H1 (cell line): ENCODE measurements around the gene NOXO1. TPM values are rescaled to one million over a fixed set of nuclear protein-coding genes. Genes with fewer than 3 reads are reported as not detected.
A peak's percentile ranks its signal among the peaks of the same experiment; 100 is the strongest.

Experiments used
- CTCF ChIA-PET: fragments of 300-600 bp; sonication (Branson Sonifier 250); formaldehyde crosslinking; loops from one replicate; lab custom pipeline; 2021; ENCODE audit not compliant: partially characterized antibody; lab: Charles Lee
- POLR2A ChIA-PET: fragments of 300-600 bp; sonication (Branson Sonifier 250); formaldehyde crosslinking; loops from one replicate; lab custom pipeline; 2021; ENCODE audit warnings: inconsistent platforms; ENCODE audit not compliant: partially characterized antibody; lab: Charles Lee
- DNase-seq, 2 experiments: peaks; one replicate each; pipeline versions ENCODE4 v3.0.0 to v3.0.0-alpha.2; 2010 to 2022; ENCODE audit warnings: low spot score in 2 of 2, low read depth in 1 of 2, mixed read lengths in 1 of 2
- FAIRE-seq: peaks from 2 replicates; lab custom pipeline; 2011; peaks lifted over from hg19 to GRCh38; lab: Jason Lieb, UNC
- H2AFZ ChIP-seq: 2 replicates; pipeline ENCODE4 v1.8.1; 2012; ENCODE audit warnings: low read length, inconsistent platforms
- H2AK5ac ChIP-seq: 2 replicates; pipeline ENCODE4 v1.6.1; 2013; ENCODE audit warnings: low read depth, low read length
- H2BK120ac ChIP-seq: replicated peaks from 2 replicates; pipeline ENCODE3; 2013; ENCODE audit warnings: low read depth, low read length, inconsistent platforms
- H2BK12ac ChIP-seq: 2 replicates; pipeline ENCODE4 v1.6.1; 2013; ENCODE audit warnings: low read depth, low read length
- H2BK15ac ChIP-seq: 2 replicates; pipeline ENCODE4 v1.6.1; 2013; ENCODE audit warnings: low read length
- H2BK20ac ChIP-seq: 2 replicates; pipeline ENCODE4 v1.6.1; 2013; ENCODE audit warnings: low read length
- H2BK5ac ChIP-seq: 2 replicates; pipeline ENCODE4 v1.6.1; 2013; ENCODE audit warnings: low read depth, low read length
- H3K14ac ChIP-seq: 2 replicates; pipeline ENCODE4 v1.6.1; 2013; ENCODE audit warnings: inconsistent platforms; ENCODE audit not compliant: insufficient read length
- H3K18ac ChIP-seq: 2 replicates; pipeline ENCODE4 v1.6.1; 2013; ENCODE audit warnings: low read length; ENCODE audit errors: extremely low read depth
- H3K23ac ChIP-seq: 2 replicates; pipeline ENCODE4 v1.6.1; 2013; ENCODE audit warnings: inconsistent platforms; ENCODE audit not compliant: insufficient read length
- H3K23me2 ChIP-seq: 2 replicates; pipeline ENCODE4 v1.6.1; 2013; ENCODE audit warnings: low read depth, low read length
- H3K27ac ChIP-seq: 2 replicates; pipeline ENCODE4 v1.6.1; 2011; ENCODE audit warnings: low read depth, low read length, inconsistent platforms
- H3K27me3 ChIP-seq, 4 experiments: replicated peaks in 1 of 4; 1 replicate in 1 of 4; 2 replicates in 3 of 4; pipeline versions ENCODE4 v1.6.1 to v1.8.1; 2011 to 2013; ENCODE audit warnings: low read length in 3 of 4, mild to moderate bottlenecking in 3 of 4, inconsistent platforms in 2 of 4, mixed read lengths in 2 of 4, moderate library complexity in 1 of 4; ENCODE audit not compliant: control insufficient read depth in 3 of 4, insufficient read depth in 3 of 4; ENCODE audit errors: extremely low read depth in 1 of 4
- H3K36me3 ChIP-seq, 4 experiments: 2 replicates each; pipeline versions ENCODE4 v1.6.1 to v1.8.1; 2011 to 2013; ENCODE audit warnings: mild to moderate bottlenecking in 4 of 4, low read length in 3 of 4, moderate library complexity in 2 of 4, control low read depth in 1 of 4, inconsistent platforms in 1 of 4; ENCODE audit not compliant: insufficient read depth in 4 of 4, control insufficient read depth in 2 of 4
- H3K4ac ChIP-seq: replicated peaks from 2 replicates; pipeline ENCODE3; 2013; ENCODE audit warnings: low read length, low read depth, mixed read lengths, inconsistent platforms; ENCODE audit not compliant: insufficient read length
- H3K4me1 ChIP-seq, 4 experiments: replicated peaks in 1 of 4; 1 replicate in 1 of 4; 2 replicates in 3 of 4; pipeline versions ENCODE4 v1.6.1 to v1.8.1; 2011 to 2013; ENCODE audit warnings: low read length in 3 of 4, inconsistent platforms in 2 of 4, mixed read lengths in 1 of 4; ENCODE audit not compliant: insufficient read depth in 4 of 4, control insufficient read depth in 3 of 4
- H3K4me2 ChIP-seq, 2 experiments: 2 replicates each; pipeline versions ENCODE4 v1.6.1 to v1.8.1; 2011 to 2013; ENCODE audit warnings: low read depth in 2 of 2, low read length in 2 of 2, control low read depth in 1 of 2, inconsistent platforms in 1 of 2, mild to moderate bottlenecking in 1 of 2; ENCODE audit not compliant: insufficient read depth in 1 of 2
- H3K4me3 ChIP-seq, 4 experiments: fragments of 200-600, 300-600 bp in 1 of 4; sonication (generic), shearing (Covaris generic), sonication (Bioruptor Twin) in 1 of 4; 2 replicates each; pipeline versions ENCODE4 v1.5.1 to v1.8.1; 2011 to 2016; ENCODE audit warnings: low read length in 4 of 4, low read depth in 3 of 4, control low read depth in 2 of 4, inconsistent platforms in 2 of 4, mild to moderate bottlenecking in 2 of 4, mixed read lengths in 1 of 4, moderate library complexity in 1 of 4; ENCODE audit not compliant: insufficient read depth in 2 of 4; ENCODE audit errors: extremely low read depth in 1 of 4
- H3K56ac ChIP-seq: replicated peaks from 2 replicates; pipeline ENCODE3; 2013; ENCODE audit warnings: low read depth, mild to moderate bottlenecking, mixed read lengths, low read length, inconsistent platforms; ENCODE audit not compliant: insufficient read length
- H3K79me1 ChIP-seq: 2 replicates; pipeline ENCODE4 v1.6.1; 2013; ENCODE audit warnings: low read depth, low read length, control low read depth
- H3K79me2 ChIP-seq, 2 experiments: 2 replicates each; pipeline versions ENCODE4 v1.6.1 to v1.8.1; 2012 to 2013; ENCODE audit warnings: low read length in 2 of 2, mild to moderate bottlenecking in 2 of 2, inconsistent platforms in 1 of 2; ENCODE audit not compliant: insufficient read depth in 2 of 2, control insufficient read depth in 1 of 2
- H3K9ac ChIP-seq, 4 experiments: replicated peaks in 1 of 4; 1 replicate in 1 of 4; 2 replicates in 3 of 4; pipeline versions ENCODE4 v1.6.1 to v1.8.1; 2011 to 2013; ENCODE audit warnings: low read depth in 3 of 4, low read length in 3 of 4, control low read depth in 2 of 4, mild to moderate bottlenecking in 2 of 4, moderate library complexity in 2 of 4, inconsistent platforms in 1 of 4; ENCODE audit errors: extremely low read depth in 1 of 4
- H3K9me3 ChIP-seq, 2 experiments: 2 replicates each; pipeline versions ENCODE4 v1.6.1 to v1.8.1; 2012 to 2013; ENCODE audit warnings: mild to moderate bottlenecking in 2 of 2, moderate library complexity in 2 of 2, control low read depth in 1 of 2, inconsistent platforms in 1 of 2, low read depth in 1 of 2, low read length in 1 of 2, mixed read lengths in 1 of 2; ENCODE audit not compliant: insufficient read depth in 2 of 2
- H4K20me1 ChIP-seq, 2 experiments: replicated peaks in 1 of 2; 2 replicates each; pipeline versions ENCODE3 to v1.8.1; 2011 to 2013; ENCODE audit warnings: inconsistent platforms in 2 of 2, low read length in 2 of 2, mild to moderate bottlenecking in 1 of 2; ENCODE audit not compliant: insufficient read depth in 2 of 2, control insufficient read depth in 1 of 2
- H4K5ac ChIP-seq: 2 replicates; pipeline ENCODE4 v1.6.1; 2013; ENCODE audit warnings: low read length, low read depth, mixed read lengths, inconsistent platforms; ENCODE audit not compliant: insufficient read length
- H4K8ac ChIP-seq: 2 replicates; pipeline ENCODE4 v1.8.0; 2013; ENCODE audit warnings: mild to moderate bottlenecking, moderate library complexity, low read length, inconsistent platforms; ENCODE audit not compliant: insufficient read depth; ENCODE audit errors: extremely low read depth
- H4K91ac ChIP-seq: replicated peaks from 2 replicates; pipeline ENCODE3; 2013; ENCODE audit warnings: low read length, mixed read lengths, inconsistent platforms; ENCODE audit not compliant: insufficient read length
- BRCA1 ChIP-seq: IDR thresholded peaks from 2 replicates; pipeline ENCODE4 v1.6.1; 2012; ENCODE audit warnings: low read depth, low read length, improper control_type of control experiment
- E2F6 ChIP-seq: IDR thresholded peaks from 2 replicates; pipeline ENCODE4 v1.6.1; 2012; ENCODE audit warnings: inconsistent platforms
- EGR1 ChIP-seq: IDR thresholded peaks from 2 replicates; pipeline ENCODE4 v1.6.1; 2011; ENCODE audit warnings: low read depth, low read length, borderline replicate concordance
- JUND ChIP-seq: IDR thresholded peaks from 2 replicates; pipeline ENCODE4 v1.6.1; 2011; ENCODE audit warnings: mild to moderate bottlenecking, improper control_type of control experiment, low read length
- PHF8 ChIP-seq: fragments of 200-600 bp; sonication (generic); conservative IDR thresholded peaks from 2 replicates; pipeline ENCODE4 v1.7.1; 2012; ENCODE audit warnings: low read depth, mild to moderate bottlenecking, inconsistent platforms, low read length, moderate library complexity
- RNF2 ChIP-seq: fragments of 200-900, 300-1000 bp; sonication (generic); IDR thresholded peaks from 2 replicates; pipeline ENCODE4 v1.7.1; 2016; ENCODE audit warnings: borderline replicate concordance, low read depth, mild to moderate bottlenecking, antibody characterized with exemption, low read length; ENCODE audit not compliant: poor library complexity, severe bottlenecking; ENCODE audit errors: missing control alignments
- SIX5 ChIP-seq: IDR thresholded peaks from 2 replicates; pipeline ENCODE4 v1.6.1; 2011; ENCODE audit warnings: mild to moderate bottlenecking, low read depth, low read length
- SRF ChIP-seq: IDR thresholded peaks from 2 replicates; pipeline ENCODE4 v1.6.1; 2011; ENCODE audit warnings: mild to moderate bottlenecking, low read depth, low read length, moderate library complexity
- USF2 ChIP-seq: IDR thresholded peaks from 2 replicates; pipeline ENCODE4 v1.6.1; 2011; ENCODE audit warnings: low read length, improper control_type of control experiment
- ZNF274 ChIP-seq: IDR thresholded peaks from 2 replicates; pipeline ENCODE4 v1.7.0; 2012; ENCODE audit warnings: low read length, borderline replicate concordance; ENCODE audit errors: extremely low read depth
- WGBS, 2 experiments: shearing (Covaris generic) in 1 of 2; methylation state at CpG; one replicate each; pipeline versions ENCODE4 v1.1.6 to v1.1.7; 2013 to 2015; ENCODE audit warnings: low lambda C conversion rate in 2 of 2, mixed read lengths in 2 of 2, inconsistent platforms in 1 of 2, low coverage in 1 of 2, missing lambda C conversion rate in 1 of 2; ENCODE audit not compliant: insufficient replicate concordance in 2 of 2, insufficient coverage in 1 of 2, insufficient read length in 1 of 2; ENCODE audit errors: extremely low coverage in 1 of 2, missing lambda C conversion rate in 1 of 2; 5-methylcytosine and 5-hydroxymethylcytosine counted together
- polyA plus RNA-seq, 7 experiments: library from polyadenylated mRNA; depleted of rRNA in 3 of 7; stranded (reverse) in 5 of 7; unstranded in 2 of 7; fragments of >200 nt in 5 of 7; fragments of 200-250 nt in 2 of 7; gene quantifications; 1 replicate in 5 of 7; 2 replicates in 1 of 7; 4 replicates in 1 of 7; pipeline versions ENCODE4 v1.2.1 to v1.2.3, GENCODE V29; 2011 to 2013; ENCODE audit warnings: missing spikeins in 2 of 7, mixed read lengths in 2 of 7
- total RNA-seq: library from RNA; stranded (reverse); fragmentation: NEBNext Ultra II Directional; extraction: Animal tissue kit (Norgen Biotek cat#: 25700); gene quantifications from 2 replicates; pipeline ENCODE4 v1.2.1, GENCODE V29; 2021

Gene NOXO1
- total and polyA plus RNA-seq, 2 of the 8 experiments (the other 6 are each of a cell fraction or from before 2014, with no cell fraction given) = 1.3 to 2.5 TPM

DNA sequence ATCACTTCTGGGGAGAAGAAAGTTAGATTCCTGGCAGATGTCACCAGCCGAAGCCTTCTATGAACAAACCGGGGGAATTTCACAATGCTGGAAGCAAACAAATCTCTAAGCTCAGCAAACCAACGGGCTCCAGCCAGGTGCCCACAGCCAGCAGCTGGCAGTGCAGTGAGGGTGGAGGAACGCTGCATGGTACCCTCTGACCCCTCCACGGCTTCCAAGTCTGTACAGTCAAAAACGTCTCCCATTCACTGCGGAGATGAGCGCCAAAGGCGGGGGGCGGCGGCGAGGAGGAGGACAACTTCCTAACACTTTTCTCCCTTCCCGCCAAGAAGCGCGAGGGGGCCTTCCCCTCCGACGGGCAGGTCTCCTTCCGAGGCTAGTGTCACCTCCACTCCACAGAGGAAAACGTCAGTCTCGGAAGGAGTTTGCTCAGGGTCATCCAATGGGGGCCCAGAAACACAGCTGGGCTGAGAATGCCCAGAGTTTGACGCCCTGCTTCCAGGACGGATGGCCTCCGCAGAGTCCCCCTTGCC is 27.4 kb upstream of the NOXO1 start:
- Histone ChIP-seq H4K8ac (no peak overlapping the region), H3K18ac (no peak overlapping the region), H2BK15ac (no peak overlapping the region), H4K20me1 (peaks cover 17 to 44% of the 10 kb centered on the region in 2 experiments), H3K4me1 (peaks cover 3 to 36% (median 22%) of the 10 kb centered on the region in 4 experiments), H2BK20ac (no peak overlapping the region), H2BK5ac (no peak overlapping the region), H3K9ac (peak overlapping the region; percentile 51 to 83 (median 76)), H3K4me3 (peak overlapping the region; percentile 66 to 95 (median 83)), H3K23ac (no peak overlapping the region), H3K4me2 (peak overlapping the region; percentile 89 to 92), H3K23me2 (peaks cover 12% of the 10 kb centered on the region; the same call in 1 of the 2 replicates), H3K27me3 (no peaks in the 10 kb centered on the region), H3K79me2 (peaks cover 22 to 43% of the 10 kb centered on the region in 2 experiments; a peak in 3 of 4 replicates), H3K56ac (no peak overlapping the region), H2BK12ac (no peak overlapping the region), H2AK5ac (0 out of 2 replicates have a peak overlapping the region, but pooled peaks have one; percentile 53), H3K14ac (no peak overlapping the region), H3K4ac (no peak overlapping the region), H3K9me3 (no peaks in the 10 kb centered on the region), H3K36me3 (0 out of 8 replicates have a peak, but pooled peaks cover 0 to 2% (median 0%) of the 10 kb centered on the region in 4 experiments), H2BK120ac (no peak overlapping the region), H4K5ac (no peak overlapping the region), H3K27ac (no peak overlapping the region), H4K91ac (no peak overlapping the region), H2AFZ (no peak overlapping the region), H3K79me1 (peaks cover 9% of the 10 kb centered on the region; the same call in 1 of the 2 replicates)
- 24% methylated on average over 23 of the region's 23 CpGs; no CpG with 5 or more reads in 1 of the 2 experiments for WGBS, 2 experiments
- ChIA-PET POLR2A (interaction anchor here (0.6 to 2.8 kb wide), 16 partner anchors 9 to 493 kb away, joined by 3 to 17 read pairs (median 4); partner anchors contain the start of genes NPW, RPS2, TBL3 and TRAF7), CTCF (interaction anchor here (1.1 to 2.8 kb wide), 7 partner anchors 8 to 138 kb away, joined by 3 to 7 read pairs (median 6); partner anchors contain the start of genes NHERF2 and NPW)
- DNase-seq (no peak), FAIRE-seq (no peak)
- TF ChIP-seq SIX5 = no peak
- TF ChIP-seq USF2 = no peak
- TF ChIP-seq BRCA1 = no peak
- TF ChIP-seq JUND = no peak
- TF ChIP-seq RNF2 = no peak
- peak; percentile 98 for TF ChIP-seq E2F6
- no peak for TF ChIP-seq PHF8
- TF ChIP-seq EGR1 = no peak
- TF ChIP-seq SRF = no peak
- no peak for TF ChIP-seq ZNF274
